ENCODE measurements around the gene MRFAP1L1.

MRFAP1L1 gene

GRCh38 chr4:6665320-6665654, 44.4 kb downstream of the MRFAP1L1 start:
- FAIRE-seq (peak; percentile 79), DNase-seq (ENCODE audit: insufficient read length, low spot score) (no peak)

- DNase-seq (ENCODE audit: insufficient read length, low spot score) (no peak), FAIRE-seq (no peak)
Measured at GRCh38 chr4:6663596-6664393, 45.9 kb downstream of the MRFAP1L1 start.

GRCh38 chr4:6662591-6662990, 47.1 kb downstream of the MRFAP1L1 start:
- FAIRE-seq (no peak), DNase-seq (ENCODE audit: insufficient read length, low spot score) (no peak)

- no peak for FAIRE-seq
Measured at GRCh38 chr4:6660430-6660829, 49.2 kb downstream of the MRFAP1L1 start.

GRCh38 chr4:6659897-6660296, 49.8 kb downstream of the MRFAP1L1 start:
- no peak for FAIRE-seq

More at GRCh38 chr4:6660430-6660829, 49.2 kb downstream of the MRFAP1L1 start:
- no peak for DNase-seq (ENCODE audit: insufficient read length, low spot score)

GRCh38 chr4:6658597-6659075, 51.0 kb downstream of the MRFAP1L1 start:
- FAIRE-seq, result no peak

More at GRCh38 chr4:6659897-6660296, 49.8 kb downstream of the MRFAP1L1 start:
- no peak for DNase-seq (ENCODE audit: insufficient read length, low spot score)

GRCh38 chr4:6658209-6658595, 51.5 kb downstream of the MRFAP1L1 start:
- DNase-seq (ENCODE audit: insufficient read length, low spot score) (no peak), FAIRE-seq (no peak)

More at GRCh38 chr4:6658597-6659075, 51.0 kb downstream of the MRFAP1L1 start:
- no peak for DNase-seq (ENCODE audit: insufficient read length, low spot score)
